ENCODE results near the gene DPH2.

DPH2 gene

GRCh38 chr1:43979528-43980254, 9.9 kb downstream of the DPH2 start:
- H3K9ac ChIP-seq, result peak overlapping the region; percentile 84 to 100 (median 99)
- TF ChIP-seq Cebpa-rat (IDR thresholded peaks at IDR 0.05), result no peak
- peak overlapping the region; percentile 30 to 94 (median 87); a peak in 20 of 22 replicates for H3K27ac ChIP-seq
- H3K27me3 ChIP-seq, result no peaks in the 10 kb centered on the region
- no peaks in the 10 kb centered on the region for H3K9me3 ChIP-seq (replicated peaks in 1 of 11)
- peaks cover 36 to 86% (median 70%) of the 10 kb centered on the region in 11 experiments for H4K20me1 ChIP-seq
- peak overlapping the region; percentile 89 to 100 (median 98) for H3K4me2 ChIP-seq
- H3K4me3 ChIP-seq, result peak overlapping the region; percentile 75 to 100 (median 96)
- H3K4me1 ChIP-seq, result peaks cover 47 to 74% (median 66%) of the 10 kb centered on the region in 10 experiments
- H3K36me3 ChIP-seq, result peaks cover 29 to 64% (median 54%) of the 10 kb centered on the region in 11 experiments

- H3K4me1 ChIP-seq, result peaks cover 47 to 74% (median 66%) of the 10 kb centered on the region in 10 experiments
- peaks cover 33 to 71% (median 60%) of the 10 kb centered on the region in 11 experiments for H3K36me3 ChIP-seq
- H3K27ac ChIP-seq, result peak overlapping the region in 8 of 11 experiments; percentile 84 to 94 (median 89); a peak in 16 of 22 replicates
- TF ChIP-seq Cebpa-rat (IDR thresholded peaks at IDR 0.05), result peak in 1 of 11 experiments; percentile 62; a peak in 2 of 22 replicates
- peaks cover 34 to 84% (median 64%) of the 10 kb centered on the region in 11 experiments for H4K20me1 ChIP-seq
- no peaks in the 10 kb centered on the region for H3K9me3 ChIP-seq (replicated peaks in 1 of 11)
- H3K27me3 ChIP-seq, result no peaks in the 10 kb centered on the region
- peak overlapping the region; percentile 84 to 100 (median 99); a peak in 21 of 22 replicates for H3K9ac ChIP-seq
- peak overlapping the region; percentile 75 to 100 (median 96) for H3K4me3 ChIP-seq
- H3K4me2 ChIP-seq, result peak overlapping the region; percentile 89 to 100 (median 98)
Measured at GRCh38 chr1:43980255-43981134, 10.7 kb downstream of the DPH2 start.

- no peak for TF ChIP-seq Cebpa-rat (IDR thresholded peaks at IDR 0.05)
- H3K9me3 ChIP-seq (replicated peaks in 1 of 11), result no peaks in the 10 kb centered on the region
- H4K20me1 ChIP-seq, result peaks cover 28 to 80% (median 57%) of the 10 kb centered on the region in 11 experiments
- peak overlapping the region in 7 of 10 experiments; percentile 75 to 100 (median 98); a peak in 10 of 20 replicates for H3K4me3 ChIP-seq
- peak overlapping the region in 9 of 11 experiments; percentile 5 to 100 (median 97); a peak in 12 of 22 replicates for H3K9ac ChIP-seq
- H3K27ac ChIP-seq, result peak overlapping the region in 2 of 11 experiments; percentile 28 to 87; a peak in 1 of 22 replicates
- H3K36me3 ChIP-seq, result peaks cover 28 to 73% (median 64%) of the 10 kb centered on the region in 11 experiments
- H3K4me2 ChIP-seq, result peak overlapping the region; percentile 89 to 100 (median 98)
- H3K4me1 ChIP-seq, result peaks cover 45 to 68% (median 62%) of the 10 kb centered on the region in 10 experiments
- no peaks in the 10 kb centered on the region for H3K27me3 ChIP-seq
Measured at GRCh38 chr1:43981135-43981491, 11.3 kb downstream of the DPH2 start.

- peak overlapping the region in 9 of 11 experiments; percentile 89 to 99 (median 98); a peak in 17 of 22 replicates for H3K4me2 ChIP-seq
- H3K9me3 ChIP-seq (replicated peaks in 1 of 11), result no peaks in the 10 kb centered on the region
- H3K4me3 ChIP-seq, result peak overlapping the region in 2 of 10 experiments; percentile 97 to 99; a peak in 2 of 20 replicates
- H3K9ac ChIP-seq, result peak overlapping the region in 4 of 11 experiments; percentile 97 to 99 (median 98); a peak in 5 of 22 replicates
- H3K36me3 ChIP-seq, result peaks cover 23 to 73% (median 64%) of the 10 kb centered on the region in 11 experiments
- peak overlapping the region in 1 of 11 experiments; percentile 87; a peak in 1 of 22 replicates for H3K27ac ChIP-seq
- no peak for TF ChIP-seq Cebpa-rat (IDR thresholded peaks at IDR 0.05)
- H4K20me1 ChIP-seq, result peaks cover 23 to 77% (median 52%) of the 10 kb centered on the region in 11 experiments
- H3K4me1 ChIP-seq, result peaks cover 40 to 63% (median 57%) of the 10 kb centered on the region in 10 experiments
- H3K27me3 ChIP-seq, result no peaks in the 10 kb centered on the region
Measured at GRCh38 chr1:43981636-43982035, 11.8 kb downstream of the DPH2 start.

GRCh38 chr1:43982241-43982640, 12.4 kb downstream of the DPH2 start:
- H3K4me2 ChIP-seq, result peak overlapping the region in 5 of 11 experiments; percentile 89 to 99 (median 99); a peak in 5 of 22 replicates
- no peak overlapping the region for H3K4me3 ChIP-seq
- TF ChIP-seq Cebpa-rat (IDR thresholded peaks at IDR 0.05), result no peak
- H4K20me1 ChIP-seq, result peaks cover 17 to 75% (median 46%) of the 10 kb centered on the region in 11 experiments
- no peaks in the 10 kb centered on the region for H3K27me3 ChIP-seq
- H3K9ac ChIP-seq, result 0 out of 22 replicates have a peak overlapping the region, but pooled peaks of 2 of the 11 experiments have one; percentile 14 to 15
- no peak overlapping the region for H3K27ac ChIP-seq
- no peaks in the 10 kb centered on the region for H3K9me3 ChIP-seq (replicated peaks in 1 of 11)
- peaks cover 17 to 73% (median 60%) of the 10 kb centered on the region in 11 experiments for H3K36me3 ChIP-seq
- H3K4me1 ChIP-seq, result peaks cover 34 to 57% (median 51%) of the 10 kb centered on the region in 10 experiments

GRCh38 chr1:43982808-43983207, 13.0 kb downstream of the DPH2 start:
- Histone ChIP-seq H3K27me3 (no peaks in the 10 kb centered on the region), H3K4me3 (no peak overlapping the region), H3K9me3 (replicated peaks in 1 of 11) (no peaks in the 10 kb centered on the region), H3K27ac (no peak overlapping the region), H3K9ac (peak overlapping the region in 3 of 11 experiments; percentile 8 to 41 (median 15); a peak in 1 of 22 replicates), H3K4me1 (peaks cover 28 to 51% (median 45%) of the 10 kb centered on the region in 10 experiments), H3K4me2 (peak overlapping the region in 3 of 11 experiments; percentile 4 to 95 (median 15); a peak in 2 of 22 replicates), H3K36me3 (peaks cover 11 to 73% (median 56%) of the 10 kb centered on the region in 11 experiments), H4K20me1 (peaks cover 11 to 69% (median 40%) of the 10 kb centered on the region in 11 experiments)
- no peak for TF ChIP-seq Cebpa-rat (IDR thresholded peaks at IDR 0.05)

GRCh38 chr1:43983253-43983899, 13.6 kb downstream of the DPH2 start:
- Histone ChIP-seq H4K20me1 (peaks cover 5 to 64% (median 35%) of the 10 kb centered on the region in 11 experiments), H3K27me3 (no peaks in the 10 kb centered on the region), H3K36me3 (peaks cover 6 to 69% (median 54%) of the 10 kb centered on the region in 11 experiments), H3K9me3 (replicated peaks in 1 of 11) (no peaks in the 10 kb centered on the region), H3K9ac (peak overlapping the region in 2 of 11 experiments; percentile 8 to 41; a peak in 3 of 22 replicates), H3K4me2 (peak overlapping the region in 3 of 11 experiments; percentile 4 to 95 (median 15); a peak in 1 of 22 replicates), H3K4me3 (no peak overlapping the region), H3K4me1 (peaks cover 23 to 46% (median 40%) of the 10 kb centered on the region in 10 experiments), H3K27ac (no peak overlapping the region)
- TF ChIP-seq Cebpa-rat (IDR thresholded peaks at IDR 0.05), result no peak

- Histone ChIP-seq H3K9ac (no peak overlapping the region), H3K36me3 (peaks cover 5 to 67% (median 52%) of the 10 kb centered on the region in 11 experiments; a peak in 21 of 22 replicates), H3K27ac (no peak overlapping the region), H3K9me3 (replicated peaks in 1 of 11) (no peaks in the 10 kb centered on the region), H4K20me1 (peaks cover 0 to 60% (median 29%) of the 10 kb centered on the region in 11 experiments; a peak in 15 of 22 replicates), H3K4me2 (no peak overlapping the region), H3K27me3 (no peaks in the 10 kb centered on the region), H3K4me1 (peaks cover 16 to 39% (median 33%) of the 10 kb centered on the region in 10 experiments), H3K4me3 (no peak overlapping the region)
- no peak for TF ChIP-seq Cebpa-rat (IDR thresholded peaks at IDR 0.05)
Measured at GRCh38 chr1:43984855-43985254, 15.0 kb downstream of the DPH2 start.

Data from BLaER1 treated with 17β-estradiol and CSF1 and Interleukin-3, amounts not matched to agents 10 nM and 100 nM (cell line).